Coronary artery (tissue), 2 donors: Measurements from ENCODE around the gene CCDC61.

Experiments used
- DNase-seq: peaks from one replicate; pipeline ENCODE4 v3.0.0-alpha.2; 2017; ENCODE audit warnings: low spot score
- H3K27ac ChIP-seq, 2 donors: fragments of 200-600 bp; sonication (generic); one replicate each; pipeline ENCODE4 v1.5.1; 2016 to 2019
- H3K4me3 ChIP-seq: fragments of 200-600 bp; sonication (generic); 2 replicates; pipeline ENCODE4 v1.5.1; 2016; ENCODE audit warnings: mild to moderate bottlenecking, moderate library complexity
- CTCF ChIP-seq: fragments of 200-600 bp; sonication (generic); IDR thresholded peaks from one replicate; pipeline ENCODE4 v1.5.1; 2019; ENCODE audit warnings: antibody characterized with exemption

Gene CCDC61

GRCh38 chr19:45973553-45974338 lies 21.5 kb upstream of the CCDC61 start, which contains the start of gene NOVA2:
NOVA2 (minus strand) TSS chr19:45973865; CDS start chr19:45973351, 514 bp downstream.
- DNase-seq = no peak
- Histone ChIP-seq H3K27ac (peak within 1 kb of the TSS in 1 of 2 donors; percentile 75), H3K4me3 (peak within 1 kb of the TSS; percentile 66)
- no peak for TF ChIP-seq CTCF

GRCh38 chr19:45975306-45976070 lies 19.8 kb upstream of the CCDC61 start:
- no peak for TF ChIP-seq CTCF
- Histone ChIP-seq H3K27ac (no peak overlapping the region), H3K4me3 (no peak overlapping the region)
- DNase-seq = no peak

GRCh38 chr19:45976178-45976577 lies 19.1 kb upstream of the CCDC61 start:
- no peak overlapping the region for H3K27ac ChIP-seq
- DNase-seq = no peak
- no peak overlapping the region for H3K4me3 ChIP-seq
- no peak for TF ChIP-seq CTCF

- no peak for TF ChIP-seq CTCF
- H3K4me3 ChIP-seq = no peak overlapping the region
- DNase-seq = no peak
- H3K27ac ChIP-seq = no peak overlapping the region
Measured at GRCh38 chr19:45978156-45978555, 17.1 kb upstream of the CCDC61 start.

DNA sequence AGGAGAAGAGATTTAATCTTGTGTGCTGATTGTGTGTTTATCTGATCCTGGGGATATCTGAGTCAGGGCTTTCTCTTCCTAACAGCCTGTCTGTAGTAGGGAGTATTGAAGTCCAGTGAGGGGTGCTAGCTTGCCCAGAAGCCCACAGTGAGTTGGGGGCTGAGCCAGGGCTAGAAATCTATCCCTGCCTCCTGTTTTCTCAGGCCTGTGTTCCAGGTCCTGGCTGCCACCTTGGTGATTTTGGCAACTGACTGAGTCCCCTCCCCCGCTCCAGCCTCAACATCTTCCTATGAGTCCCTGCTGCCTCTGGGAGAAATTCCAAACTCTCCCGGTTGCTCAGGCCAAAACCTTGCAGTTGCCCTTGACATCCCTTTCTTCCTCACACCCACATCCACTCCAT lies 13.9 kb upstream of the CCDC61 start:
- Histone ChIP-seq H3K27ac (no peak overlapping the region), H3K4me3 (no peak overlapping the region)
- no peak for DNase-seq
- no peak for TF ChIP-seq CTCF

DNA sequence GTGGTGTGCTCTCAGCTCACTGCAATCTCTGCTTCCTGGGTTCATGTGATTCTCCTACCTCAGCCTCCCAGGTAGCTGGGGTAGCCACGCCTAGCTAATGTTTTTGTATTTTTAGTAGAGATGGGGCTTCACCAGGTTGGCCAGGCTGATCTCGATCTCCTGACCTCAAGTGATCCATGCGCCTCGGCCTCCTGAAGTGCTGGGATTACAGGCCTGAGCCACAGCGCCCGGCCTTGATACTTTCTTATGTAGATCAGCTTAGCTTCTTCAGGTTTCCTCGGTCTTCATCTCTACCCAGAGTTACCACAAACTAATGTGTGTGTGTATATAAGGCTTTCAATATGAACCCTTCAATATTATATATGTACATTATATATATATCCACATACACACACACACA lies 9.9 kb upstream of the CCDC61 start:
- TF ChIP-seq CTCF = no peak
- no peak for DNase-seq

More for the DNA sequence above, 9.9 kb upstream of the CCDC61 start:
- Histone ChIP-seq H3K4me3 (no peak overlapping the region), H3K27ac (no peak overlapping the region)
